ENCODE measurements around the gene TGM2.

DNA sequence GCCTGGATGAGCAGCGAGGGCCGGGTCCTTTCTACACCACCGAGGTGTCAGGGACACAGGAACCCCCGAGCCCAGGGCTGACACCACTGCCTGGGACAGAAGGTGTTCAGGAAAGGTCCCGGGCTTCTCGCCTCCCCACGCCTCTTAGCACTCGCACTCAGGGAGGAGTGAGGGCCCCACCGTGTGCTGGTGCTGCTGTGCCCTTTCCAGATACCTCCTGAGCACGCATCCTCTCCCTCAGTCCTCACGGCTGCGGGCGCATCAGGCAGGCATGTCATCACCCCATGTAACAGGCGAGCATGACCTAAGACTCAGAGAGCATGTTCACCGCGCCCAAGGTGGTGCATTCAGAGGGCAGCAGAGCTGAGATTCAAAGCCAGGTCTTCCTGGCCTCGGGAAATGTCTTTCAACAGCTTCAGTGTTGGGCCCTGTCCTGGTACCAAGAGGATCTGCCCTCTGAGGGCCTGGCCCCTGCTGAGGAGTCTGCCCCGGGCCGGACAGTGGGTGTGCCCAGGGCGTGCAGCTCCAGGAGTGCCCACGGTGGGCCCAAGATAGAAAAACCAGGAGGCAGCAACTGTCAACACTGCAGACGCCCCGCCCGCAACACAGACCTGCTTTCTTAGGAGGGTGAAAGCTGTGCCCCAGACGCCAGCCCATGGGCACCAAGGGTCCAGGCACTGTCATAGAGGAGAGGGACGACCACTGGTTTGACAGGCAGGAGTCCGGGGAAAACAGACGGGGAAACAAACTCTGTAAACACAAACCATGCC is 29.2 kb downstream of the TGM2 start:
- TF ChIP-seq, protein P1, sequence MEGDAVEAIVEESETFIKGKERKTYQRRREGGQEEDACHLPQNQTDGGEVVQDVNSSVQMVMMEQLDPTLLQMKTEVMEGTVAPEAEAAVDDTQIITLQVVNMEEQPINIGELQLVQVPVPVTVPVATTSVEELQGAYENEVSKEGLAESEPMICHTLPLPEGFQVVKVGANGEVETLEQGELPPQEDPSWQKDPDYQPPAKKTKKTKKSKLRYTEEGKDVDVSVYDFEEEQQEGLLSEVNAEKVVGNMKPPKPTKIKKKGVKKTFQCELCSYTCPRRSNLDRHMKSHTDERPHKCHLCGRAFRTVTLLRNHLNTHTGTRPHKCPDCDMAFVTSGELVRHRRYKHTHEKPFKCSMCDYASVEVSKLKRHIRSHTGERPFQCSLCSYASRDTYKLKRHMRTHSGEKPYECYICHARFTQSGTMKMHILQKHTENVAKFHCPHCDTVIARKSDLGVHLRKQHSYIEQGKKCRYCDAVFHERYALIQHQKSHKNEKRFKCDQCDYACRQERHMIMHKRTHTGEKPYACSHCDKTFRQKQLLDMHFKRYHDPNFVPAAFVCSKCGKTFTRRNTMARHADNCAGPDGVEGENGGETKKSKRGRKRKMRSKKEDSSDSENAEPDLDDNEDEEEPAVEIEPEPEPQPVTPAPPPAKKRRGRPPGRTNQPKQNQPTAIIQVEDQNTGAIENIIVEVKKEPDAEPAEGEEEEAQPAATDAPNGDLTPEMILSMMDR (IDR thresholded peaks at IDR 0.05), result no peak
- no peak for TF ChIP-seq TCF7L2 (IDR thresholded peaks at IDR 0.05; ENCODE audit: low read depth, low read length)
- TF ChIP-seq, protein P2, sequence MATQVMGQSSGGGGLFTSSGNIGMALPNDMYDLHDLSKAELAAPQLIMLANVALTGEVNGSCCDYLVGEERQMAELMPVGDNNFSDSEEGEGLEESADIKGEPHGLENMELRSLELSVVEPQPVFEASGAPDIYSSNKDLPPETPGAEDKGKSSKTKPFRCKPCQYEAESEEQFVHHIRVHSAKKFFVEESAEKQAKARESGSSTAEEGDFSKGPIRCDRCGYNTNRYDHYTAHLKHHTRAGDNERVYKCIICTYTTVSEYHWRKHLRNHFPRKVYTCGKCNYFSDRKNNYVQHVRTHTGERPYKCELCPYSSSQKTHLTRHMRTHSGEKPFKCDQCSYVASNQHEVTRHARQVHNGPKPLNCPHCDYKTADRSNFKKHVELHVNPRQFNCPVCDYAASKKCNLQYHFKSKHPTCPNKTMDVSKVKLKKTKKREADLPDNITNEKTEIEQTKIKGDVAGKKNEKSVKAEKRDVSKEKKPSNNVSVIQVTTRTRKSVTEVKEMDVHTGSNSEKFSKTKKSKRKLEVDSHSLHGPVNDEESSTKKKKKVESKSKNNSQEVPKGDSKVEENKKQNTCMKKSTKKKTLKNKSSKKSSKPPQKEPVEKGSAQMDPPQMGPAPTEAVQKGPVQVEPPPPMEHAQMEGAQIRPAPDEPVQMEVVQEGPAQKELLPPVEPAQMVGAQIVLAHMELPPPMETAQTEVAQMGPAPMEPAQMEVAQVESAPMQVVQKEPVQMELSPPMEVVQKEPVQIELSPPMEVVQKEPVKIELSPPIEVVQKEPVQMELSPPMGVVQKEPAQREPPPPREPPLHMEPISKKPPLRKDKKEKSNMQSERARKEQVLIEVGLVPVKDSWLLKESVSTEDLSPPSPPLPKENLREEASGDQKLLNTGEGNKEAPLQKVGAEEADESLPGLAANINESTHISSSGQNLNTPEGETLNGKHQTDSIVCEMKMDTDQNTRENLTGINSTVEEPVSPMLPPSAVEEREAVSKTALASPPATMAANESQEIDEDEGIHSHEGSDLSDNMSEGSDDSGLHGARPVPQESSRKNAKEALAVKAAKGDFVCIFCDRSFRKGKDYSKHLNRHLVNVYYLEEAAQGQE (IDR thresholded peaks at IDR 0.05; ENCODE audit: insufficient read depth in 1 of 2, low read depth in 2 of 2, low read length in 1 of 2), result no peak
- TF ChIP-seq POLR2AphosphoS5 (IDR thresholded peaks at IDR 0.05; ENCODE audit: low read depth, low read length), result no peak
- TF ChIP-seq SIN3A (IDR thresholded peaks at IDR 0.05; ENCODE audit: borderline replicate concordance, insufficient read depth, low read depth, low read length), result no peak
